ENCODE results near the gene DYSF.

DYSF gene

GRCh38 chr2:71598526-71598925 is 145.2 kb downstream of the DYSF start:
- no peak overlapping the region for H3K27ac ChIP-seq
- no peak for TF ChIP-seq CTCF (IDR thresholded peaks at IDR 0.05)
- TF ChIP-seq ZFX (IDR thresholded peaks at IDR 0.05; ENCODE audit: borderline replicate concordance) = no peak

DNA sequence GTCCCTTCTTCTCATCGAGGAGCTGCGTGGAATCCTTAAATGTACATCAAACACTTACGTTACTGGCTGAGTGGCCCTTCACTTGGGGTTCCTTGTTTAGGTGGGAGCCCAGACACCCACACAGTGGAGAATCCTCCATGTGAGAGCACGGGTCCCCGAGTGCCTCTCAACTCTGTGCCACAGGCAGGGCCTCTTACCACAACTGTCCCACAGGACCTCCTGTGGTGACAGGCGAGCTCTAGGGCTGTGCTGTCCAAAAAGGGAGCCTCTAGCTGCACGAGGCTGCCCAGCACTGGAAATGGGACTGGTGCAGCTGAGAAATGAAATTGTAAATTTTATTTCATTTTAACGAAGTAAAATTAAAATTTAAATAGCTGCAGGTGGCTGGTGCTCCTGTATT is 145.7 kb downstream of the DYSF start:
- TF ChIP-seq ZFX (IDR thresholded peaks at IDR 0.05; ENCODE audit: borderline replicate concordance) (no peak), CTCF (IDR thresholded peaks at IDR 0.05) (no peak)
- H3K27ac ChIP-seq = no peak overlapping the region

DNA sequence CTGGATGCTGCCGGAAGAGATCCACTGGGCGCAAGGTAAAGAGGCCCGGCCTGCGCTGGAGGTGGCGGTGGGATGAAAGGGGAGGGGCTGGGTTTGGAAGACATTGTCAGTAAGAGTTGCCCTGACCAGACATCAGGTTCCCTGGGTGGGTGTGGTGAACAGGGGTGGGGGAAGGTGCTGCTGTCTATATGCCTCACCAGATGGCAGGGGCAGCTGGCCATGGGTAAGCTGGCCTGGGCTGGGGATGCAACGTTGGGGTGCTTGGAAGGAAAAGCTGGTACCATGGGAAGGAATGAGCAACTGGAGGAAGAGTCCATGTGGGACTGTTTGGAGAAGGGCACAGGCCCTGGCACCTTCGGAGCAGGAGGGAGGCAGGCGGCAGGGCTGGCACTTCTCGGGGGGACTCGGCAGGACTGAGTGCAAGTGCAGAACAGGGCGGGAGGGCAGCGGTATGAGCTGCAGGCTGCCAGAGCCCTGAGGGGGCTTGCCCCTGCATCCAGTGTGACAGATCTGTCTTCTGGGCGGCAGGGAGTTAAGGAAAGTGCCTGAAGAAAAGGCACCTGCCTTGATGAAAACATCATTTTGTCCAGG is 146.4 kb downstream of the DYSF start:
- H3K27ac ChIP-seq = no peak overlapping the region

DNA sequence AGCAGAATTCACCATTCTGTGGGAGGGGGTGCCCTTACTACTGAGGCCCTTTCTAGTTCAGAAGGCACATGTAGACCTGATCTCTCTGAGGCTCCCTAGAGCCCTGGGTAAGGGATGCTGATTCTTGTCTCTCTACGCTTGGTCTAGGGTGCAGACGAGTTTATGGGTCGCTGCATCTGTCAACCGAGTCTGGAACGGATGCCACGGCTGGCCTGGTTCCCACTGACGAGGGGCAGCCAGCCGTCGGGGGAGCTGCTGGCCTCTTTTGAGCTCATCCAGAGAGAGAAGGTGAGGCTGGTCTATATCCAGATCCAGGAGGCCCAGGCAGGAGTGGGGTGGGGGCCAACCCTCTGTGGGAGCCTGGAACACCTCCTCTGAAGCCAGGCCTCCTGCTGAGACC is 147.2 kb downstream of the DYSF start:
- TF ChIP-seq ZFX (IDR thresholded peaks at IDR 0.05; ENCODE audit: borderline replicate concordance) = no peak
- no peak for TF ChIP-seq CTCF (IDR thresholded peaks at IDR 0.05)
- H3K27ac ChIP-seq = no peak overlapping the region

More for the DNA sequence above, 146.4 kb downstream of the DYSF start:
- TF ChIP-seq ZFX (IDR thresholded peaks at IDR 0.05; ENCODE audit: borderline replicate concordance) = no peak
- TF ChIP-seq CTCF (IDR thresholded peaks at IDR 0.05) = no peak

- H3K27ac ChIP-seq = no peak overlapping the region
- TF ChIP-seq CTCF (IDR thresholded peaks at IDR 0.05) (no peak), ZFX (IDR thresholded peaks at IDR 0.05; ENCODE audit: borderline replicate concordance) (no peak)
Observed at GRCh38 chr2:71601136-71602114, 148.1 kb downstream of the DYSF start.

GRCh38 chr2:71602115-71602495 is 148.7 kb downstream of the DYSF start:
- TF ChIP-seq ZFX (IDR thresholded peaks at IDR 0.05; ENCODE audit: borderline replicate concordance) (no peak), CTCF (IDR thresholded peaks at IDR 0.05) (no peak)

DNA sequence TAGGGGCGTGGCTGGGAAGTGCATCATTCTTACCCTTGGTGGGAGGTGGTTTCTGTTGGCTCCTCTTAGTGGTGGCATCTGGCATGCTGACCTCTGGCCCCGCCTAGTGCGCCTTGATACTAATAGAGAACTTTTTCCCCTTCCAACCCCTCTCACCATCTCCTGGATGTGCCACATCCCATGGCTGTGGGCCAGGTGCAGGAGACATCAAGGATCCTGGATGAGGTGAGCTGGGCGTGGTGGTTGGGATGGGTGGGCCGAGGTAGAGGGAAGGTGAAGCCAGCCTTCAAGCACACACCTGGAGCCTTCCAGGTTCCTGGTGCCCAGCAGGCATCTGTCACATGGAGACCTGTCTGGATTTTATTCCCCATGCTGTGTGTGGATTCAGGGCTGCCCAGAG is 149.2 kb downstream of the DYSF start:
- H3K27ac ChIP-seq = no peak overlapping the region
- TF ChIP-seq CTCF (IDR thresholded peaks at IDR 0.05) (no peak), ZFX (IDR thresholded peaks at IDR 0.05; ENCODE audit: borderline replicate concordance) (no peak)

More at GRCh38 chr2:71602115-71602495, 148.7 kb downstream of the DYSF start:
- no peak overlapping the region for H3K27ac ChIP-seq

Measured in 22Rv1 (cell line).